Measurements from ENCODE around the gene CADPS2. TPM values are rescaled to one million over a fixed set of nuclear protein-coding genes. Genes with fewer than 3 reads are reported as not detected.

CADPS2 gene
- total RNA-seq, 4 donors from 2014 or later, result 2.2 to 9.2 (median 5.7) TPM

DNA sequence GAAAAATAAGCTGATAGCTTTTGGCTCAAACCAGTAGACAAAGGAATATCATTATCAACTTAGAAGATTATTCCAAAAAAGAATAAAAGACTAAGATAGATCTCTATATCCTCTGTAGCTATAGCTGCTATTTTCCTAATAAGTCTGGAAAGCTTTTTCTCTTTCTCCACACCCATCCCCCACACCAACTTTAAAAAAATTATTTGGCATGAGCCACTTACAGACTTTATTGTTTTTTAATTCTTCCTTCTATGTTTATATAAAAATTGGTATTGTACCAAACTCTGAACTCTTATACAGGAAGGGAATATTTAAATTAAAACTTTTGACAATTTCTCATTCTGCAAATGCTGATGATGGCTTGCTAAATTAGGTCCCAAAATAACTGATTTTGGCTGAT is 330.0 kb downstream of the CADPS2 start:
- no peak for TF ChIP-seq POLR2A (IDR thresholded peaks at IDR 0.05)
- TF ChIP-seq, protein P1, sequence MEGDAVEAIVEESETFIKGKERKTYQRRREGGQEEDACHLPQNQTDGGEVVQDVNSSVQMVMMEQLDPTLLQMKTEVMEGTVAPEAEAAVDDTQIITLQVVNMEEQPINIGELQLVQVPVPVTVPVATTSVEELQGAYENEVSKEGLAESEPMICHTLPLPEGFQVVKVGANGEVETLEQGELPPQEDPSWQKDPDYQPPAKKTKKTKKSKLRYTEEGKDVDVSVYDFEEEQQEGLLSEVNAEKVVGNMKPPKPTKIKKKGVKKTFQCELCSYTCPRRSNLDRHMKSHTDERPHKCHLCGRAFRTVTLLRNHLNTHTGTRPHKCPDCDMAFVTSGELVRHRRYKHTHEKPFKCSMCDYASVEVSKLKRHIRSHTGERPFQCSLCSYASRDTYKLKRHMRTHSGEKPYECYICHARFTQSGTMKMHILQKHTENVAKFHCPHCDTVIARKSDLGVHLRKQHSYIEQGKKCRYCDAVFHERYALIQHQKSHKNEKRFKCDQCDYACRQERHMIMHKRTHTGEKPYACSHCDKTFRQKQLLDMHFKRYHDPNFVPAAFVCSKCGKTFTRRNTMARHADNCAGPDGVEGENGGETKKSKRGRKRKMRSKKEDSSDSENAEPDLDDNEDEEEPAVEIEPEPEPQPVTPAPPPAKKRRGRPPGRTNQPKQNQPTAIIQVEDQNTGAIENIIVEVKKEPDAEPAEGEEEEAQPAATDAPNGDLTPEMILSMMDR (IDR thresholded peaks at IDR 0.05), result no peak
- Histone ChIP-seq H3K9me3 (no peaks in the 10 kb centered on the region), H3K27ac (no peak overlapping the region), H3K4me1 (no peaks in the 10 kb centered on the region), H3K4me3 (no peak overlapping the region), H3K36me3 (no peaks in the 10 kb centered on the region), H3K27me3 (no peaks in the 10 kb centered on the region)
- DNase-seq, result no peak
- intact Hi-C loops (cut with DNase I), result no loop called here

DNA sequence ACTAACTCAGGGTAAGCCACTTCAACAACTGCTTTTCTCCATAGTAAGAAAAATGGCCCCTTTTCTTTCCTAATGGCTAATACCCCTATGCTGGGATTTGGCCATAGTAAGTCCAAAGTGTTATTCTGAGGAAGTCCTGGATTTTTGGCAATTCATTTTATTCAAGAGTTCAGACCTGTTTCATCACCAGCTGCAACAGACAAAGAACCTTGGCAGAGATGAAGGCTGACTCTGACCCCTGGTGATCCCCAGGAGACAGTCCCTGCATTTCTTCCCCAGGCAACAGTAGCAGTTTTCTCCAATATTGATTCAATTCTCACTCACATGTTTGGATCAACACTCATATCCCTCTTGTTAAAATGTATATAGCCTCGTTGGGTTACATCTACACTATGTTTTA is 332.5 kb downstream of the CADPS2 start:
- no peak for TF ChIP-seq POLR2A (IDR thresholded peaks at IDR 0.05)
- TF ChIP-seq, protein P1 (IDR thresholded peaks at IDR 0.05), result no peak
- intact Hi-C loops (cut with DNase I), result no loop called here
- Histone ChIP-seq H3K4me3 (no peak overlapping the region), H3K4me1 (no peaks in the 10 kb centered on the region), H3K9me3 (no peaks in the 10 kb centered on the region), H3K27ac (no peak overlapping the region), H3K27me3 (no peaks in the 10 kb centered on the region), H3K36me3 (no peaks in the 10 kb centered on the region)
- no peak for DNase-seq
- 86 to 100% methylated on average over 1 of the region's 1 CpG for WGBS, 2 donors

DNA sequence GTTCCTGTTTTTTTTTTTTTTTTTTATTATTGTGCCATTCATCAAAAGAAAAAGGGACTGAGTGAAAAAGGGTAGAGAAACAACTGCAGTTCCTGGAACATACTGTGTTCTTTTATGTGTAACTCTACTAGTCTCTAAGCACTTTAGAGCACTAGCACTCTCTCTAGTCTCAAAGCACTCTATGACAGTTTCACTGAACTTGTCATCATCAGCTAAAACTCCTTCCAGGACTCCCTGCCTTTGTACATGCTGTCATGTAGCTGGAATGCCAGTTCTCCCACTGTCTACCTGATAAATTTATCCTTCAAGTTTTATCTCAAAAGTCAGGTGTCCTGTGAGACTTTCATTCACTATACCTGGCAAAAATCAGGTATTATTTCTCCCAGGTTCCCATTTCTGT is 333.5 kb downstream of the CADPS2 start:
- DNase-seq, result no peak
- Histone ChIP-seq H3K9me3 (no peaks in the 10 kb centered on the region), H3K4me3 (no peak overlapping the region), H3K27ac (no peak overlapping the region), H3K27me3 (no peaks in the 10 kb centered on the region), H3K36me3 (no peaks in the 10 kb centered on the region), H3K4me1 (no peaks in the 10 kb centered on the region)
- intact Hi-C loops (cut with DNase I), result no loop called here
- TF ChIP-seq, protein P1 (IDR thresholded peaks at IDR 0.05), result no peak
- no peak for TF ChIP-seq POLR2A (IDR thresholded peaks at IDR 0.05)

DNA sequence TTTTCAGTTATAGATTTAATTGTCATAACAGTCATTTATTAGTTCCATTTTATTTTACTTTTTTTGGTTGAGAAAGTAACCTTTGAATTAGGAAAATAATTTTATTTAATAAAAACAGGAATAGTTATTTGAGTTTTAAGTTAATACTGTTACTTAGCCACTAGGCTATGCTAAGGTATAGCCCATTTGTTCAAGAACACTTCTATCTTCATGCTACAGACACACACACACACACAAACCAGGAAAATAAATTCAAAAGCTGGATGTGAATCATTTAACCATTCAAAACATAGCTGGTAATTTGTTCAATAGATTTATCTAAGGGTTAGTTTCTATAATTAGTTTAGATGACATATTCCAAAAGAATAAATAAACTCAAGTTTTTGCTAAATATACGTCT is 335.7 kb downstream of the CADPS2 start:
- H3K9me3 ChIP-seq, result no peaks in the 10 kb centered on the region
- H3K4me1 ChIP-seq, result no peaks in the 10 kb centered on the region
- TF ChIP-seq, protein P1 (IDR thresholded peaks at IDR 0.05), result no peak
- no peak for TF ChIP-seq POLR2A (IDR thresholded peaks at IDR 0.05)
- WGBS, 2 donors, result 60 to 71% methylated on average over 1 of the region's 1 CpG
- no peak for DNase-seq
- H3K27ac ChIP-seq, result no peak overlapping the region
- H3K4me3 ChIP-seq, result no peak overlapping the region
- no peaks in the 10 kb centered on the region for H3K36me3 ChIP-seq
- H3K27me3 ChIP-seq, result no peaks in the 10 kb centered on the region
- intact Hi-C loops (cut with DNase I), result no loop called here

DNA sequence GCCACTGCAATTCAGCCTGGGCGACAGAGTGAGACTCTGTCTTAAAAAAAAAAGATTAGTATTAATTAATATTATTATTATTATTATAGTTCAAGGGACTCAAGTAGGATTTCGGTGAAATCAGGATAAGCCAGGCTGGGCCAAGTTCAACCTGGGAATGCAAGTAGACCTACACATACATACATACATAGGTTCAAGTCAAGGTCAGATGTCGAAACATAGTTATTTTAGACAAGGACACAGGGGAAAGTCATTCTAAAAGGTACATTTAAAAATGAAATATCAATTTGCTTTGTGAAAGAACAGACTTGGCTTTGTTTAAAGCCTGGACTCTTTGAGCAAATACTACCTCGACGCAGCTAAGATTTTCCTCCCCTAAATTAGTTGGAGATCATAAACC is 336.7 kb downstream of the CADPS2 start:
- Histone ChIP-seq H3K27me3 (no peaks in the 10 kb centered on the region), H3K9me3 (no peaks in the 10 kb centered on the region), H3K4me1 (no peaks in the 10 kb centered on the region), H3K27ac (no peak overlapping the region), H3K4me3 (no peak overlapping the region), H3K36me3 (no peaks in the 10 kb centered on the region)
- no peak for DNase-seq
- TF ChIP-seq, protein P1 (IDR thresholded peaks at IDR 0.05), result no peak
- no peak for TF ChIP-seq POLR2A (IDR thresholded peaks at IDR 0.05)
- 85 to 86% methylated on average over 5 of the region's 5 CpGs for WGBS, 2 donors
- intact Hi-C loops (cut with DNase I), result no loop called here
